PC-9 (cell line): Measurements from ENCODE around the gene FADS6. TPM values are rescaled to one million over a fixed set of nuclear protein-coding genes. Genes with fewer than 3 reads are reported as not detected.

Experiments used
- BruUV-seq: library from RNA; stranded (reverse); fragments of 400-500 nt; replicated peaks from 2 replicates; lab custom pipeline; 2021; lab: Mats Ljungman, UMichigan
- CTCF ChIA-PET: fragments of 300-600 bp; sonication (Branson Sonifier 250); formaldehyde crosslinking; loops from one replicate; lab custom pipeline; 2022; ENCODE audit warnings: antibody characterized with exemption; lab: Charles Lee
- POLR2A ChIA-PET: fragments of 300-600 bp; sonication (Branson Sonifier 250); formaldehyde crosslinking; loops from one replicate; lab custom pipeline; 2022; ENCODE audit warnings: antibody characterized with exemption; ENCODE audit not compliant: unreplicated experiment; lab: Charles Lee
- DNase-seq, 2 experiments: peaks; one replicate each; pipeline versions ENCODE4 v3.0.0 to v3.0.0-alpha.2; 2015 to 2022; ENCODE audit warnings: mixed read lengths in 1 of 2
- H2AFZ ChIP-seq: fragments of 200-600 bp; sonication (generic); 2 replicates; pipeline ENCODE4 v1.8.1; 2017; ENCODE audit warnings: antibody characterized with exemption
- H3F3A ChIP-seq: fragments of 200-600 bp; sonication (generic); 2 replicates; pipeline ENCODE4 v1.8.1; 2017; ENCODE audit warnings: antibody characterized with exemption, mild to moderate bottlenecking, low read depth; ENCODE audit not compliant: insufficient read depth
- H3K27ac ChIP-seq: fragments of 200-600 bp; sonication (generic); 2 replicates; pipeline ENCODE4 v1.6.1; 2016; ENCODE audit warnings: mixed run types
- H3K27me3 ChIP-seq: fragments of 200-600 bp; sonication (generic); 2 replicates; pipeline ENCODE4 v1.6.1; 2016; ENCODE audit warnings: low read depth, mixed run types; ENCODE audit not compliant: insufficient read depth
- H3K36me3 ChIP-seq: fragments of 200-600 bp; sonication (generic); 2 replicates; pipeline ENCODE4 v1.6.1; 2016; ENCODE audit warnings: low read depth, mixed run types
- H3K4me1 ChIP-seq: fragments of 200-600 bp; sonication (generic); replicated peaks from 2 replicates; pipeline ENCODE4 v1.6.1; 2016; ENCODE audit warnings: mixed run types; ENCODE audit not compliant: insufficient read depth
- H3K4me2 ChIP-seq: fragments of 200-600 bp; sonication (generic); 2 replicates; pipeline ENCODE4 v1.6.1; 2017; ENCODE audit warnings: mixed run types
- H3K4me3 ChIP-seq: fragments of 200-600 bp; sonication (generic); 2 replicates; pipeline ENCODE4 v1.6.1; 2016; ENCODE audit warnings: mixed run types
- H3K79me2 ChIP-seq: fragments of 200-600 bp; sonication (generic); 2 replicates; pipeline ENCODE4 v1.6.1; 2017; ENCODE audit warnings: low read depth, mixed run types
- H3K9me2 ChIP-seq: fragments of 200-600 bp; sonication (generic); 2 replicates; pipeline ENCODE4 v1.8.1; 2017; ENCODE audit warnings: mild to moderate bottlenecking; ENCODE audit not compliant: insufficient read depth
- H3K9me3 ChIP-seq: fragments of 200-600 bp; sonication (generic); 2 replicates; pipeline ENCODE4 v1.8.1; 2016; ENCODE audit warnings: low read depth; ENCODE audit not compliant: insufficient read depth
- H4K20me1 ChIP-seq: fragments of 200-600 bp; sonication (generic); 2 replicates; pipeline ENCODE4 v1.8.1; 2017; ENCODE audit not compliant: insufficient read depth
- EZH2 ChIP-seq: fragments of 200-600 bp; sonication (generic); IDR thresholded peaks from 2 replicates; pipeline ENCODE4 v1.8.0; 2017; ENCODE audit warnings: antibody characterized with exemption, low read depth
- intact Hi-C: fragments of 100-400 bp; cut with micrococcal nuclease; formaldehyde crosslinking; loops from one replicate; pipeline ENCODE4 v1.10.0; 2022; ENCODE audit not compliant: unreplicated experiment
- total RNA-seq: library from RNA; stranded (reverse); gene quantifications from 2 replicates; pipeline ENCODE4 v1.2.3, GENCODE V29; 2021
- TF ChIP-seq, protein P1 (sequence below): fragments of 200-600 bp; sonication (generic); conservative IDR thresholded peaks from 2 replicates; pipeline ENCODE4 v1.6.1; 2017; ENCODE audit warnings: mixed run types, antibody characterized with exemption, mild to moderate bottlenecking, moderate library complexity

Gene FADS6
- total RNA-seq, 1 experiment from 2014 or later = not detected

DNA sequence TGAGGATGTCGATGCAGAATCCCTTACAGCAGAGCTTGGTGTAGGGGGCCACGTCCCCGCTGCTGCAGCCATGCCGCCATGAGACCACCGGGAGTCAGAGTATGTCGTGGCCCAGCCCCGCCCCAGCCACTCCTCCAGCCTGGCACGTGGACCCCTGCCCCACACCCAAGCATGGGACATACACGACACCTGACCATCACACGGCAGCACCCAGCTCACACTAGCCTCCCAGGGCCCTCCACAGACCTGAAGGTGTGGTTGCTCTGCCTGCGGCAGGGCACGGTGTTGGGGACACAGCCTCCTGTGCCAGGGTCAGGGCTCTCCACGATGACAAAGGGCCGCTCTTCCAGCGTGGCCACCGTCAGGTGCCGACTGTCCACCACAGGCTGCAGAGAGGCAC, 43.1 kb downstream of the FADS6 start:
- ChIA-PET CTCF (no interaction called here), POLR2A (interaction anchor here (0.6 kb wide), 1 partner anchor 284 kb away, joined by 4 read pairs; no protein-coding TSS in a partner anchor)
- Histone ChIP-seq H3K36me3 (no peaks in the 10 kb centered on the region), H3K4me3 (no peak overlapping the region), H2AFZ (no peak overlapping the region), H3K4me2 (no peak overlapping the region), H3K4me1 (no peaks in the 10 kb centered on the region), H3K27ac (no peak overlapping the region), H3K9me3 (no peaks in the 10 kb centered on the region), H4K20me1 (no peaks in the 10 kb centered on the region), H3F3A (no peaks in the 10 kb centered on the region; the same call in 1 of the 2 replicates), H3K27me3 (peaks cover 47% of the 10 kb centered on the region), H3K79me2 (no peaks in the 10 kb centered on the region), H3K9me2 (no peaks in the 10 kb centered on the region)
- no TSS peak for BruUV-seq
- intact Hi-C loops = no loop called here
- TF ChIP-seq, protein P1, sequence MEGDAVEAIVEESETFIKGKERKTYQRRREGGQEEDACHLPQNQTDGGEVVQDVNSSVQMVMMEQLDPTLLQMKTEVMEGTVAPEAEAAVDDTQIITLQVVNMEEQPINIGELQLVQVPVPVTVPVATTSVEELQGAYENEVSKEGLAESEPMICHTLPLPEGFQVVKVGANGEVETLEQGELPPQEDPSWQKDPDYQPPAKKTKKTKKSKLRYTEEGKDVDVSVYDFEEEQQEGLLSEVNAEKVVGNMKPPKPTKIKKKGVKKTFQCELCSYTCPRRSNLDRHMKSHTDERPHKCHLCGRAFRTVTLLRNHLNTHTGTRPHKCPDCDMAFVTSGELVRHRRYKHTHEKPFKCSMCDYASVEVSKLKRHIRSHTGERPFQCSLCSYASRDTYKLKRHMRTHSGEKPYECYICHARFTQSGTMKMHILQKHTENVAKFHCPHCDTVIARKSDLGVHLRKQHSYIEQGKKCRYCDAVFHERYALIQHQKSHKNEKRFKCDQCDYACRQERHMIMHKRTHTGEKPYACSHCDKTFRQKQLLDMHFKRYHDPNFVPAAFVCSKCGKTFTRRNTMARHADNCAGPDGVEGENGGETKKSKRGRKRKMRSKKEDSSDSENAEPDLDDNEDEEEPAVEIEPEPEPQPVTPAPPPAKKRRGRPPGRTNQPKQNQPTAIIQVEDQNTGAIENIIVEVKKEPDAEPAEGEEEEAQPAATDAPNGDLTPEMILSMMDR = no peak; the same call in 1 of the 2 replicates
- no peak for TF ChIP-seq EZH2
- DNase-seq = no peak

DNA sequence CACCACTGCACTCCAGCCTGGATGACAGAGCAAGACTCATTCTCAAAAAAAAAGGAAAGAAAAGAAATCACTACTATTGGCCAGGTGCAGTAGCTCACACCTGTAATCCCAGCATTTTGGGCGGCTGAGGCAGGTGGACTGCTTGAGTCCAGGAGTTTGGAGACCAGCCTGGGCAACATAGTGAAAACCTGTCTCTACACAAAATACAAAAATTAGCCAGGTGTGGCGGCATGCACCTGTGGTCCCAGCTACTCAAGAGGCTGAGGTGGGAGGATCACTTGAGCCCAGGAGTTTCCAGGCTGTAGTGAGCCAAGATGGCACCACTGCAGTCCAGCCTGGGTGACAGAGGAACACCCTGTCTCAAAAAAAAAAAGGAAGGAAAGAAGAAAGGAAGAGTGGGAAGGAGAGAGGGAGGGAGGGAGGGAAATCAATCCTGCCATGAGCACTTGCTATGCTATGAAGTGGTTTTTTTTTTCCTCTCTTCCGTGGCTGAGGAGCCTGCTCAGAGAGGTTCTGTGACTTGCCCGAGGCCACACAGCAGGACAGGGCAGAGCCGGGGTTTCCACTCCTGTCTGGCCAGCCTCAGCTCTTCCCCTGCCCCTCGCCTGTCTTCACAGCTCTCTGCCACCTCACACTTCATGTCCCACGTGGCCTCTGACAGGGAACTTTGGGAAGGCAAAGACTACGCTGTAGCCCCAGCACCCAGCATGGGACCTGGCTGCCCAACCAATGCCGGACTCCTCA, 44.6 kb downstream of the FADS6 start:
- ChIA-PET POLR2A (no interaction called here), CTCF (no interaction called here)
- Histone ChIP-seq H3K27me3 (peaks cover 32% of the 10 kb centered on the region), H3K4me2 (no peak overlapping the region), H3K79me2 (no peaks in the 10 kb centered on the region), H3K9me2 (no peaks in the 10 kb centered on the region), H2AFZ (no peak overlapping the region), H3K36me3 (no peaks in the 10 kb centered on the region), H3K27ac (no peak overlapping the region), H4K20me1 (no peaks in the 10 kb centered on the region), H3F3A (no peaks in the 10 kb centered on the region; the same call in 1 of the 2 replicates), H3K4me1 (no peaks in the 10 kb centered on the region), H3K9me3 (no peaks in the 10 kb centered on the region), H3K4me3 (no peak overlapping the region)
- intact Hi-C loops = no loop called here
- no peak for TF ChIP-seq EZH2
- TF ChIP-seq, protein P1 = no peak
- no TSS peak for BruUV-seq
- DNase-seq = no peak

DNA sequence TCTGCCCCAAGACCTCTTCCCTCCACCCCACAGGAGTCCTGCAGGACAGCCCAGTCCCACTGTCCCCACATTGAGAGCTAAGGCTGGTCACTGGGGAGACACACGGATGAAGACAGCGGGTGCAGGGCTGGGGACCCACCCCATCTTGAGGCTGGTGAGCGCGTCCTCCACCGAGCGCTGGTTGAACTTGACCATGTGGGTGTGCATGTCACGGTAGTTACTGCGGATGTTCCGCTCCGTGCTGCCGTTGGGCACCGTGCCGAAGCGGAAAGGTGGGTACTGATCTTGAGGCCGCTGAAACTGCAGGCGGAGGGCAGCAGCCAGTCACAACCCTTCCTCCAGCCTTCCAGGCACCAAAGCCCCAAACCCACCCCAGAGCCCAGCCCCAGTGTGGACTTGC, 46.8 kb downstream of the FADS6 start:
- Histone ChIP-seq H3K4me2 (no peak overlapping the region), H3K79me2 (no peaks in the 10 kb centered on the region), H3K9me2 (no peaks in the 10 kb centered on the region), H3K27ac (no peak overlapping the region), H3K27me3 (peaks cover 14% of the 10 kb centered on the region), H3K4me3 (no peak overlapping the region), H3K36me3 (no peaks in the 10 kb centered on the region), H3F3A (no peaks in the 10 kb centered on the region), H2AFZ (no peak overlapping the region), H4K20me1 (no peaks in the 10 kb centered on the region), H3K9me3 (no peaks in the 10 kb centered on the region), H3K4me1 (no peaks in the 10 kb centered on the region)
- CTCF ChIA-PET = no interaction called here
- DNase-seq = no peak
- intact Hi-C loops = no loop called here
- no TSS peak for BruUV-seq
- no peak for TF ChIP-seq EZH2
- TF ChIP-seq, protein P1 = no peak
- POLR2A ChIA-PET = no interaction called here
